Astrocyte of the spinal cord (primary cell): ENCODE data around the gene HOMER3.
"Not testable (repeated sequence)": the region's sequence is repeated elsewhere in the genome, so short reads cannot be mapped to it uniquely, and the experiment has no call there.

Source experiments
- DNase-seq: peaks from one replicate; pipeline ENCODE4 v3.0.0; 2011; ENCODE audit warnings: low read depth, low spot score
- H3K4me3 ChIP-seq: 2 replicates; pipeline ENCODE4 v1.5.1; 2011; ENCODE audit warnings: low read depth, mild to moderate bottlenecking, low read length, moderate library complexity
- CTCF ChIP-seq: IDR thresholded peaks from 2 replicates; pipeline ENCODE4 v1.5.1; 2012; ENCODE audit warnings: low read depth, mild to moderate bottlenecking, low read length, inconsistent platforms
- in situ Hi-C: cut with HindIII; loops from 2 replicates; pipeline ENCODE4 v1.10.0; 2017; ENCODE audit warnings: low sequenced_read_pairs

The HOMER3 gene

GRCh38 chr19:18955042-18955441 lies 14.0 kb upstream of the HOMER3 start:
- DNase-seq, result no peak
- no peak overlapping the region for H3K4me3 ChIP-seq
- in situ Hi-C loops, result no loop called here
- TF ChIP-seq CTCF, result no peak

DNA sequence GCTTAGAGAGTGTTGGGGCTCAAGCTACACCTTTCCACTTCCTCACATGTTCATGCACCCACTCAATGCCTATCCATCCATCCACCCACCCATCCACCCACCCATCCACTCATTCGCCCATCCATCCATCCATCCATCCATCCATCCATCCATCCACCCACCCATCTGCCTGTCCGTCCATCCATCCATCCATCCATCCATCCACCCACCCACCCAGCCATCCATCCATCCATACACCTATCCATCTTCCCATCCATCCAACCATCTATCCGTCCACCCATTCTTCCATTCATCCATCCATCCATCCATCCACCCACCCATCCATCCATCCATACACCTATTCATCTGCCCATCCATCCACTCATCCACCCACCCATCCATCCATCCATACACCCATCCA lies 13.1 kb upstream of the HOMER3 start:
- TF ChIP-seq CTCF, result no peak
- no peak for DNase-seq
- no peak overlapping the region for H3K4me3 ChIP-seq
- in situ Hi-C loops, result no loop called here

GRCh38 chr19:18952364-18953003 lies 11.5 kb upstream of the HOMER3 start:
- in situ Hi-C loops, H3K4me3 ChIP-seq, DNase-seq: not testable (repeated sequence)

DNA sequence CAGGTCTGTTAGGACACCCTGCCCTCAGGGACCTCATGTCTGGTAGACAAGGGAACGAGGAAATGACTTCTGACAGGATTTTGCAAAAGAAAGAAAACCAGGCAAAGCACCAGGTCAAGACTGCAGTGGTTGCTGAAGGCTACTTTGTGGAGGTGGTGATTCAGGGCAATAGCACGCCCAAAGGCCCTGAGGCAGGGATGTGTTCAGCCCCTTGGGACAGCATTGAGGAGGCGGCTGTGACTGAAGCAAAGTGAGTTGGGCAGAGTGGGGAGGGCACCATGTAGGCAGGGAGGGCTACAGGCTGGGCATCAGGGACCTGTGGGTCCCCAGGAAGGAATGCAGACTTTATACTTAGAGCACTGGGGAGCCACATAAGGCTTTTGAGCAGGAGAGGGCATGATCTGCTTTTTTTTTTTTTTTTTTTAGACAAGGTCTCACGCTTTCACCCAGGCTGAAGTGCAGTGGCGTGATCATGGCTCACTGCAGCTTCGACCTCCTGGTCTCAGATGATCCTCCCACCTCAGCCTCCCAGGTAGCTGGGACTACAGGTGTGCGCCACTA lies 10.8 kb upstream of the HOMER3 start:
- no peak for DNase-seq
- no peak for TF ChIP-seq CTCF

GRCh38 chr19:18949858-18950257 lies 8.8 kb upstream of the HOMER3 start:
- TF ChIP-seq CTCF, result no peak
- no peak for DNase-seq
- H3K4me3 ChIP-seq, result no peak overlapping the region
- in situ Hi-C loops, result no loop called here

More for the DNA sequence above, 10.8 kb upstream of the HOMER3 start:
- H3K4me3 ChIP-seq, result no peak overlapping the region
- in situ Hi-C loops, result no loop called here

DNA sequence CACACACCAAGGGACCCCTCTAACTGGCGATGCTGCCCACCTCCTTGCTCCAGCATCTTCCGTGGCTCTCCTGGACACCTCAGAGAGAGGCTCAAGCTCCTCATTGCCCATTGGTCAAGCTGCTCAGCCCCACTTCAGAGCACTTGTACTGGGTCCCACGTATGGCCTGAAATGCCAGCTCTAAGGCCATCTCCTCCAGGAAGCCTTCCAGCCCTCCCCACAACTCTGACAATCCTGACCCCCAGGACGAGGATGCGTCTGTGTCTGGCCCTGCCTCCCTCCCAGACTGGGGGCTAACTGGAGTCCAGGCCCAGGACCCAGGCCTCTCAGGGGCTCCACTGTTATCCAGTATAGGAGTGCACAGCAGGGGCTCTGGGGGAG lies 7.9 kb upstream of the HOMER3 start:
- DNase-seq, result no peak
- in situ Hi-C loops, result no loop called here
- H3K4me3 ChIP-seq, result no peak overlapping the region
- TF ChIP-seq CTCF, result no peak

DNA sequence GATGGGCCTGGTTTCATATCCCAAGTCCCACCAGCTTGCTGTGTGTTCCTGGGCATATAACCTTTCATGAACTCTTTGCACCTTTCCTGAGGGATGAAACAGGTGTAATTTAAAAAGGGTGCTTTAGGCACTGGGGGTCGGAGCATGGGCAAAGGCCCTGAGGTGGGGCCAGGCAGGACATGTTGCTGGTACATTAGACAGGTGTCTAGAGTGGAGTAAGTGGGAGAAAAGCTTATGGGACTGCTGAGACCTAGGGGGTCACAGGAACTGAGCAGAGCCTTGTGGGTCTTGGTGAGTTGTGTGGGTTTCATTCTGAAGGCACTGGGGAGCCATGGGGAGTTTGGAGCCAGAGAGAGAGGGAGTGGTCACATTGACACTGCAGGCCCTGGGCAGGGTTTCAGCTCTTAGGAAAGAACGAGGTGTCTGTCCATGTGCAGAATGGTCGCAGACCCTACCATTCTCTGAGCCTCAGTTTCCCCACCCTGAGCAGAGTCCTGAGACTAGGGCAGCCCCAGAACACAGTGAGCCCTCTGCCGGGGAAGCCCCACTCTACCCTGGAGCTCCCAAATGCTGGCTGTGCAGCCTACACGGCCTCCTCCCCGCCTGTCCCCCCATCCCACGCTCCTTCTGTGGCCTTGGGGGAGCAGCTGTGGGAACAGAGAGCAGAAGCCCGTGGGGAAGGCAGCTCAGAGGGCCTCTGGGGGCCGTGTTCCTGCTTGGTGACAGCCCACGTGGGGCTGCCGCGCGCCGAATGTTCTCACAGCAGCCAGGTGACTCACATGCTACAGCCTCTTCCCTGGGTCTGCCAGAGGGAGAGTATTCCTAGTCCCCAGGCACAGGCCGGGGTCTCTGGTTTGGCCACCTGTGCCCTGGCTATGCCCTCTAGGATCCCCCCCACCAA lies 7.3 kb upstream of the HOMER3 start:
- in situ Hi-C loops, result no loop called here
- no peak for DNase-seq
- no peak overlapping the region for H3K4me3 ChIP-seq
- no peak for TF ChIP-seq CTCF
